ENCODE measurements around the gene TGFBR3L. TPM values are rescaled to one million over a fixed set of nuclear protein-coding genes. Genes with fewer than 3 reads are reported as not detected.

TGFBR3L gene
- 1.0 and 6.9 TPM in 2 replicates for total RNA-seq

DNA sequence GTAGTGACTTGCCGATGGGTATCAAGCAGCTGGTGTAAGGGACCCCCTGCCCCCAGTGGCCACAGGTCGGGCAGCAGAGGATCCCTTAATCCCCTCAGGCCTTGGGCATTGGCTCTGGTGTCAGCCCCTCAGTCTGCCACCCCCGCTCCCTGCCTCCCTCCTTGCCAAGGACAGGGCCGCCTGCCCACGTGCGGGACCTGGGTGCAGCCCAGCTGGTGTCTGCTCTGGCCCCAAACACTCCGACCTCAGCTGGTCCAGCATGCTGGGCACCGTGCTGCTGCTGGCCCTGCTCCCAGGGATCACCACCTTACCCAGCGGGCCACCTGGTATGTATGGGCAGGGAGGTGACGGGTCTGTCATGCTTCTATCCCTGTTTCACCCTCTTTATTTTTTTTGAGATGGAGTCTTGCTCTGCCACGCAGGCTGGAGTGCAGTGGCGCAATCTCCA lies at the start of gene TGFBR3L:
Gene TGFBR3L, plus strand, starts transcription at position 233 of the 448 bp plus-strand sequence.

DNA sequence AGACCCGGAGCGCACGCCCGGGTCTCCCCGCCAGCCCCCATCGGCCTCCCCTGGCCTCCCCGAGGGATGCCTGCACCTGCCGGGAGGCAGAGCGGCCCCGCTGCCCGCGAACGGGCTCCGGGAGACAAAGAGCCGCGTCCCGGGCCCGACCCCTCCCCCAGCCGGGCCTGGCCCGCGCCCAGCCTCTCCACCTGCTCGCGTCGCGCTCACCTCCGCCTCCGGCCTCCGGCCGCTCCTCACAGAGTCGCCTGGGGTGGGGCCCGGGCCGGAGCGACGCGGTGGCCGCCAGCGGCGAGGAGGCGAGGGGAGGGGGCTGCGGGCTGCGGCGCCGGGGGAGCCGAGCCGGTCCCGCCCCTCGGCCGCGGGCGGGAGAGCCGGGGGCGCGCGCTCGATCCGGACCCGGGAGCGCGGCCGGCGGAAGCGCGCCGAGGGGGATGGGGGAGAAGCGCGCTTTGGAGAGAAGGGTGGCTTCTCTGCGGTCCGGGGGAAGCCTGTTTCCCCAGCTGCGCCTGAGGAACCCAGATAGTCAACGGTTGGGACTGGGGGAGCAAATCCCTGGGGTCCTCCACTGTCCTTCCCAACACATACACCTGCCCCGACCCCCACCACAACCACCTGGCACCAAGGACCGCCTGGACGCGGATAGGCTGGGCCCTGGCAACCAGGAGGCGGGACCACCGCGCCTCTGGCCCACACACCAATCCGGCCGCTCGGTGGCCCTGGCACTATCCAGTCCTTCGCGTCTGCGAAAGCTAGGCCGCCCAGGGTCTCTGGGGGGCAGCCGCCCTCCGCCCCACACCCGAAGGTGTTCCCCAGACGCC lies 40.3 kb upstream of the TGFBR3L start, which contains the start of gene PRR36:
Gene PRR36, minus strand, starts transcription at position 315 of the 821 bp plus-strand sequence. CDS start 701 bp downstream, outside the sequence.

DNA sequence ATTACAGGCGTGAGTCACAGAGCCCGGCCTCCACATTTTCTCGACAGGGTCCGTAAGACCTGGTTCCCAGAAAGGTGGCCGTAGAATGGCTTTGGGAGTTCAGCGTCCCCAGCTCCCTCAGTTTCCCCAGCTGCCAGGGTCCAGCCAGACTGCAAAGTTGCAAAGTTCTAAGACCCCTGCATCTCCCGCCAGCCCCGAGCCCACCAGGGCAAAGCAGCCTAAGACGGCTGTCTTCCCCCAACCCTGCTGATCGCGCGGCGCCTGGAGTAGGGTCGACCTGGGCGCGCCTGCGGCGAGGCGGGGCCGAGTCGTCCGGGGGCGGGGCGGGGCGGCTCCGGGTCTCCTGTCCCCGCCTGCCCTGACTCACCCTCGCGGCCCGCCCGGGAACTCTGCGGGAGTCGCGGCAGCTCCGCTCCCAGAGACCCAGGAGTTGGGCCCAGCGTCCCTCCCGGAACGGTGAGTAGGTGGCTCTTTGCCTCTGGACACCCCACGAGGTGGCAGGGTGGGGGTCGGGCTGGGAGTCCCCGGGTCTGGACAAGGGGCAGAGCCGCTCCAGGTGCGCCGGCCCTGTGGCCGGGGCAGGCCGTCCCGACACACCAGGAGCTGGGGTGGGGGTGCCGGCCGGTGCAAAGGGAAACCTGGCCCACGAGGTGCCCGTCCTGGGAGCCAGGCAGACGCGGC lies 26.3 kb upstream of the TGFBR3L start, which contains the start of gene LRRC8E:
Gene LRRC8E, plus strand, starts transcription at position 366 of the 681 bp plus-strand sequence. CDS start 7,094 bp downstream, outside the sequence.

DNA sequence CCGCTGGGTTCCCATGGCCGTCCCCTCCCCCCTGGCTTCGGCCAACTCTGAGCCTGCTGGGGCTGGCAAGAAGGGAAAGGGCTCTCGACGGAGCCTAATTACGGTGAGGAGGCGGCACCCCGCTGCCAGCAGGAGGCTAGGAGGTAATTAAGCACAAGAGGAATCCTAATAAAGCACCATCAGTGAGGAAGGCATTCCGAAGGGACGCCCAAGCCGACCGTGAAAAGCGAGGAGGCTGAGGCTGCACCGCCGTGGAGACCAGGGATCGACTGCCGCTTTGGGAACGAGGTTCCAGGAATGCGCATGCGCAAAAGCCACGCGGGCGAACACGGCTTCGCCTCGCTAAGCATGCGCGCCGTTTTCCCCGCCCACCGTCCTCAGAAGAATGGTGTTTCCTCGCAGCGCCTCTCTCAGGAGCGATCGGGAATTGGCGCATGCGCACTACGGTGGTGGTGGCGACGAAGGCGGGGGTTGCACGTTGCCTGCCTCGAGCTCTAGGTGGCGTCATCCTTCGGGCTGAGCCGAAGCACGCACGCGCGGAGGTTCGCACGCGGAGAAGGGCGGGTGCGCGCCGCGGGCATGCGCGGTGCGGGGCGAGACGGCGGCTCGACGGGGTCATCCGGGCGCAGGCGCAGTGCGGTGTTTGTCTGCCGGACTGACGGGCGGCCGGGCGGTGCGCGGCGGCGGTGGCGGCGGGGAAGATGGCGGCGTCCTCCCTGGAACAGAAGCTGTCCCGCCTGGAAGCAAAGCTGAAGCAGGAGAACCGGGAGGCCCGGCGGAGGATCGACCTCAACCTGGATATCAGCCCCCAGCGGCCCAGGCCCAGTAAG lies 11.2 kb upstream of the TGFBR3L start, which contains the start of gene MAP2K7:
Gene MAP2K7, plus strand, starts transcription at position 634 of the 830 bp plus-strand sequence. Its CDS starts 68 bp downstream, at position 702.

DNA sequence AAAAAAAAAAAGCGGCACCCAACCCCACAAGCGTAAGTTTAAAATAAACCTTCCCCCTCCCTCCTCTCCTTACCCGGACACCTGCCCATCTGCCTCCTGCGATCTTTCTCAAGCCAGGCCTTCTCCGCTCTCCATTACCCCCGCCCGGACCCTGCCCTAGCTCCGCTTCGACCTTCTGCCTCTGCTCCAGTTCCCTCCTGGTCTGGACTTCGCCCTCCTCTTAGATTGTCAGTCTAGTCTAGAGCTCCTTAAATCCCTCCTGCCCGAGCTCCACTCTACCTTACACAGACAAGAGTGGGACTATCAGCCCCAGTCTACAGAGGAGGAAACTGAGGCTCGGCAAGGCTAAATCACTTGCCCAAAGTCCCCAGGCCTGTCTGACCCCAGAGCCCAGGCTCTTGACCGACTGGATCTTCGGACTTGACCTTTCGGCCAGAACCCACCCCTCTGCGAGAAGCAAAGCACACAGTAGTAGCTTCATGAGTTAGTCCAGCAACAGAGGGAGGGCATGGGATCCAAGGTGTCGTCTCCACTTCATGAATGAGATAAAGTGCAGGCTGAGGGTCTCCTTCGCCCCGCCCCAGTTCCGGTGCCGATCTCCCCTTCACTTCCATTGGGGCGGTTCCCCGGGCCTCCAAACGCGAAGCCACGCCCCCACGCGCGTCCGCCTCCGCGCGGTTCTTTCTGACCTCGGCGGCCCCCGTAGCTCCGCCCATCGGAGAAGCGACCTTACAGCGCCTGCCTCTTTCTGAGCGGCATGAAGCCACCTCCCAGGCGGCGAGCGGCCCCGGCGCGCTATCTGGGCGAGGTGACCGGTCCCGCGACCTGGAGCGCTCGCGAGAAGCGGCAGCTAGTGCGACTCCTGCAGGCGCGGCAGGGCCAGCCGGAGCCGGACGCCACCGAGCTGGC lies 5.2 kb downstream of the TGFBR3L start, which contains the start of gene SNAPC2:
Gene SNAPC2, plus strand, starts transcription at position 729 of the 909 bp plus-strand sequence. Its CDS starts 29 bp downstream, at position 758.

DNA sequence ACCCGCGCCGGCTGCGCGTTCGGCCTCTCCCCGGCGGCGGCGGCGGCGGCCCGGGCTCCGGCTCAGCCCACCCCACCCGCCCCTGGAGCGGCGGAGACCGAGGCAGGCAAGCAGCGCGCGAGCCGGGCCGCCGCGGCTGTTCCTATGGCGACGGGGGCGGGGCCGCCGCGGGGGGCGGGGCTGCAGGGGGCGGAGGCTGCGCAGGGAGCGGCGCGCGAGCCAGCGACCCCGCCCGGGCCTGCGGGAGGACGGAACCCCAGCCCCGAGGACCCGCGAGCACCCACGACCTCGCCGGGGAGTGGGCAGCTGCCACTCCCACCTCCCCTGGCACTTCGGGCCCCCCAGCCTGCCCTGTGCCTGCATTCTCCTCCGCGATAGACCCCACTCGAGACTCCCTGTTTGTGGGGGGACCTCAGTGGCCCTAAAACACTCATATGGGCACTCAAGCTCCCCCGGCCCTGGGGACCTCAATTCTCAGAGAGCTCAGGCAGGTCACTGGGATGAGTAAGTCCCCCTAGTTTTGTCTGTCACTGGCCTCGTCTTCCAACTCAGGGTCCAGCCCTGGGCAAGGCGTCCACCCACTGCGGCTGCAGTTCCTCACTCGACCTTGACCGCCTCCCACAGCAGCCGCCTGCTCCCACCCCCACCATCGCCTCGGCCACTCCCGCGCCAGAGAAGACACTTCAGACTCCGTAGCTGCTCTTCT lies 11.5 kb downstream of the TGFBR3L start, which contains the start of gene CTXN1:
Gene CTXN1, minus strand, starts transcription at position 115 of the 706 bp plus-strand sequence. CDS start 597 bp downstream, outside the sequence.

DNA sequence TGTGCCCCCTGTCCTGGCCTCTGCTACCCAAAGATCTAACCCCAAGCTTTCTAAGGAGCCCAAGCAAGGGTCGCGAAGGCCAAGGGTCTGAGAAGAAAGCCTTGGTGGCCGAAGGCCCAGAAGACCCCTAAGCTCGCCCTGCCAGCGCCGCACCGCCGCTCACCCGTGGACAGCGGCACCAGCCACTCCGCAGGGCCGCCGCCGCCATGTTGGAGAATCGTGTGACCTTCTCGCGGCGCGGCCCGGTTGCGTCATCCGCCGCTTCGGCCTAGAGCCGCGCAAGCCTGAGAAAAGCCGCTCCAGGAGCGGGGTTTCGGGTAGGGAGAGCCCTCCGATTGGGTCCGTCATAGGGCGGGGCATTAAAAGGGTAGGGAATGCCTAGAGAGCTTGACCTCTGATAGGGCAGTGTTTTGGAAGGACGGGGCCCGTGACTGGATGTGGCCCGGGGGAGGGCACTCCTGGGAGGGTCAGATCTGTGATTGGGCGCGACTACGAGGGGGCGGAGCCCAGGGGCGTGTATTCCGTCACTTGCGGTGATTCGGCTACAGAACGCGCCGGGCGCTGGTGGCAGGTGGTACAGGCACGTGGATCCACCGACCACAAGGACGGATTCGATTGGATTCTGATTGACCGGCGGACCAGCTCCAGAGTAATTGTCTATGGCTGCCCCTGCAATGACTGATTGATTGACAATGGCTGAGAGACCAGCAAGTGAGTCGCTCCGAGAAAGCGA lies 29.0 kb downstream of the TGFBR3L start, which contains the start of gene TIMM44:
Gene TIMM44, minus strand, starts transcription at position 223 of the 733 bp plus-strand sequence. Its CDS starts 15 bp downstream, at position 208.

Other genes starting within 250 kb of the TGFBR3L start
- not detected in 2 replicates for gene RETN, start 245.8 kb upstream of the TGFBR3L start, total RNA-seq
- not detected in 2 replicates for gene MCEMP1, start 237.7 kb upstream of the TGFBR3L start, total RNA-seq
- 75.8 and 93.9 TPM in 2 replicates for gene TRAPPC5, start 234.0 kb upstream of the TGFBR3L start, total RNA-seq
- not detected in 2 replicates for gene FCER2, start 212.7 kb upstream of the TGFBR3L start, total RNA-seq
- not detected in 2 replicates for gene CLEC4G, start 182.7 kb upstream of the TGFBR3L start, total RNA-seq
- gene CD209, start 167.3 kb upstream of the TGFBR3L start, total RNA-seq = not detected in 2 replicates
- gene CLEC4M, start 151.6 kb upstream of the TGFBR3L start, total RNA-seq = not detected in 2 replicates
- 11.4 and 11.8 TPM in 2 replicates for gene EVI5L, start 84.6 kb upstream of the TGFBR3L start, total RNA-seq
- gene PRR36, start 40.4 kb upstream of the TGFBR3L start, total RNA-seq = not detected in 2 replicates
- 3.7 and 5.9 TPM in 2 replicates for gene LRRC8E, start 26.3 kb upstream of the TGFBR3L start, total RNA-seq
- gene MAP2K7, start 11.0 kb upstream of the TGFBR3L start, total RNA-seq = 8.6 and 10.8 TPM in 2 replicates
- gene SNAPC2, start 5.5 kb downstream of the TGFBR3L start, total RNA-seq = 32.8 and 34.6 TPM in 2 replicates
- 3.4 and 4.4 TPM in 2 replicates for gene CTXN1, start 11.3 kb downstream of the TGFBR3L start, total RNA-seq
- 56.2 and 56.8 TPM in 2 replicates for gene TIMM44, start 28.8 kb downstream of the TGFBR3L start, total RNA-seq
- gene ELAVL1, start 90.8 kb downstream of the TGFBR3L start, total RNA-seq = 42.0 and 57.5 TPM in 2 replicates
- not detected in 2 replicates for gene CCL25, start 137.9 kb downstream of the TGFBR3L start, total RNA-seq
- not detected in 2 replicates for gene FBN3, start 234.8 kb downstream of the TGFBR3L start, total RNA-seq

Data from bronchus fibroblast of lung (primary cell).